Measurements from ENCODE around the gene TMUB1. TPM values are rescaled to one million over a fixed set of nuclear protein-coding genes. Genes with fewer than 3 reads are reported as not detected.
A peak's percentile ranks its signal among the peaks of the same experiment; 100 is the strongest.

TMUB1 gene
- total RNA-seq, 1 experiment from 2014 or later: 32.9 TPM

DNA sequence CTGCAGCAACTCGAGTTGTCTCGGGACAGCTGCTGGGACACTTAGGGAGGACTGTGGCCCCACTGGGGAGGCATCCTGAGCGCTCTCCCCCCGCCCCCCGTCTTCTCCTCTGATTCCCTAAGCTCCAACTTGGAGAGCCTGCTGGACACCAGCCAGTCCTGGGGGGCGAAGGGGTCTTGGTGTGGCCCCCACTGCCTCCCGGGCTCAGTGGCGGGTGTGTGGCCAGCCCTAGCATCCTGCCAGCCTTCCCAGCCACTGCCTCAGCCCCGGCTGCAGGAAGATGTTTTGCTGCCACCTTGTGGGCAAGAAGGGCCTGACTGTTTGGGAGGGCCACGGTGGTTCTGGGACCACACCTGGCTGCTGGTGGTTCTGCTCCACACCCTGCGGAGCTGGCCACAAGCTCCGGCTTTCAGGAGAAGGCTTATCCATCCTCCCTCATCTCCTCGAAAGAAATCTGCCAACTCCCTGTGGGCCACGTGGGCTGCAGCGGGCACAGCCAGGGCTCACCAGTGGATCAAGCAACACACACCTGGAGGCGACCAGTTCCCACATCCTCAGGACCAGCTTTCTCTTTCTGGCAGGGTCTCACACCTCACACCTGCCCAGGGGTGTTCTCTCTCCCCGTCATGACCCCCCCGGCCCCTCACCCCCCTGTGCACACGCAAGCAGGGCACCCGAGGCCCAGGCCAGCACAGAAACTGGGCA lies 27.8 kb upstream of the TMUB1 start:
- DNase-seq: peak; percentile 46
- H3K9me3 ChIP-seq: no peaks in the 10 kb centered on the region
- H3K4me3 ChIP-seq: no peak overlapping the region
- H3K27me3 ChIP-seq: no peaks in the 10 kb centered on the region
- H3K36me3 ChIP-seq: no peaks in the 10 kb centered on the region; the same call in 1 of the 2 replicates

DNA sequence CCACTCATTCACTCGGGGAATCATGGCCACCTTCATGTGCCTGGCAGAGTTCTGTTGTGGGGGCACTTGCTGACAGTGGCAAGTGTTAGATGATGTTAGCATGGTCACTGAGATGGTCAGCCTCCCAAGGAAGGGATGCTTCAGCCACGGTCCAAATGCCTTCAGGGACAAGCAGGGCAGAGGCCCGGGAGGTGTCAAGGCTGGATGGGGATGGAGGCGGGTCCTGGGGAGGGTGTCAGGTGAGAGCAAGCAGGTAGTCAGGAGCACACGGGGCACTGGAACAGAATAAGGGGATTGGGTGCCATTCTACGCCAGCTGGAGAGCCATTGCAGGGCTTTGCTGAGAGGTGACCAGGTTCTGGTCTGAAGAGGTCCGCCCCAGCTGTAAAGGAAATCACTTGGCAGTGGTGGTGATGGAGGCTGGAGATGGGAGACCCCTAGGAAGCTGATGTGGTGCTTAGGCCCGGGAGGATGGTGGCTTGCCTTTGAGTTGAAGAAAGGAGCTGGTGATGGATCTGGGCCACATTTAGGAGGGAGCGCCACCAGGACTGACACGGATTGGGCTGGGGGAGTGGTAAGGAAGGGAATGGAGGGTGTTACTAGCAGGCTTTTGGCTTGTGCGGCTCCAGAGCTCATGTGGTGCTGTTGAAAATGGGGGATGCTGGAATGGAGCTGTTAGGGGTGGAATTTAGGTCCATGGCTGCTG lies 27.1 kb upstream of the TMUB1 start:
- DNase-seq: no peak
- H3K27me3 ChIP-seq: no peaks in the 10 kb centered on the region
- H3K9me3 ChIP-seq: no peaks in the 10 kb centered on the region
- H3K36me3 ChIP-seq: no peaks in the 10 kb centered on the region; the same call in 1 of the 2 replicates
- H3K4me3 ChIP-seq: no peak overlapping the region

GRCh38 chr7:151109094-151110048 lies 26.1 kb upstream of the TMUB1 start:
- no peaks in the 10 kb centered on the region for H3K27me3 ChIP-seq
- no peaks in the 10 kb centered on the region; the same call in 1 of the 2 replicates for H3K36me3 ChIP-seq
- DNase-seq: no peak
- H3K4me3 ChIP-seq: no peak overlapping the region
- no peaks in the 10 kb centered on the region for H3K9me3 ChIP-seq

GRCh38 chr7:151107882-151108281 lies 24.6 kb upstream of the TMUB1 start:
- Histone ChIP-seq H3K4me3 (no peak overlapping the region), H3K36me3 (no peaks in the 10 kb centered on the region), H3K27me3 (no peaks in the 10 kb centered on the region), H3K9me3 (no peaks in the 10 kb centered on the region)
- DNase-seq: no peak

- DNase-seq: peak; percentile 66
- no peaks in the 10 kb centered on the region for H3K36me3 ChIP-seq
- H3K27me3 ChIP-seq: no peaks in the 10 kb centered on the region
- H3K9me3 ChIP-seq: no peaks in the 10 kb centered on the region
- no peak overlapping the region for H3K4me3 ChIP-seq
These were observed 21.3 kb upstream of the TMUB1 start for GRCh38 chr7:151104411-151105235.

DNA sequence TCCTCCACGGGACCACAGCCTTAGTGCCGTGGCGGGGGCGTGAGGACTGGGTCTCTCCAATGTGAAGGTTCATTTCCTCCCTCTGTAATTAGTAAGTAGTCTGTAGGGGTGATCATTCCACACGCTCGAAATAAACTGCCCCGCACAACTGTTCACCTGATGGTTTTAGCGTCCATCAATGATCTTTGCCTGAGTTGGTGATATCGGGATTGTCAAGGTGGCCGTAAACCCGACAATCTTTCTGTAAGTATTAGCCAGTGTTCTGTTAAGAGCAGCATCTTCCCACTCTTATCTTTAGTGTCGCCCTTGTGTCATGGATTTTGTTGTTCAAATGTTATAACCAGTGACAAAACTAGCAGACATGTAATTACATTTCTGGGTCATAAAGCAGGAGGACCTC lies 20.7 kb upstream of the TMUB1 start:
- no peaks in the 10 kb centered on the region for H3K36me3 ChIP-seq
- no peaks in the 10 kb centered on the region for H3K27me3 ChIP-seq
- no peaks in the 10 kb centered on the region for H3K9me3 ChIP-seq
- DNase-seq: no peak
- no peak overlapping the region for H3K4me3 ChIP-seq

GRCh38 chr7:151102991-151103390 lies 19.7 kb upstream of the TMUB1 start:
- Histone ChIP-seq H3K36me3 (no peaks in the 10 kb centered on the region; the same call in 1 of the 2 replicates), H3K4me3 (no peak overlapping the region), H3K9me3 (no peaks in the 10 kb centered on the region), H3K27me3 (no peaks in the 10 kb centered on the region)
- no peak for DNase-seq

DNA sequence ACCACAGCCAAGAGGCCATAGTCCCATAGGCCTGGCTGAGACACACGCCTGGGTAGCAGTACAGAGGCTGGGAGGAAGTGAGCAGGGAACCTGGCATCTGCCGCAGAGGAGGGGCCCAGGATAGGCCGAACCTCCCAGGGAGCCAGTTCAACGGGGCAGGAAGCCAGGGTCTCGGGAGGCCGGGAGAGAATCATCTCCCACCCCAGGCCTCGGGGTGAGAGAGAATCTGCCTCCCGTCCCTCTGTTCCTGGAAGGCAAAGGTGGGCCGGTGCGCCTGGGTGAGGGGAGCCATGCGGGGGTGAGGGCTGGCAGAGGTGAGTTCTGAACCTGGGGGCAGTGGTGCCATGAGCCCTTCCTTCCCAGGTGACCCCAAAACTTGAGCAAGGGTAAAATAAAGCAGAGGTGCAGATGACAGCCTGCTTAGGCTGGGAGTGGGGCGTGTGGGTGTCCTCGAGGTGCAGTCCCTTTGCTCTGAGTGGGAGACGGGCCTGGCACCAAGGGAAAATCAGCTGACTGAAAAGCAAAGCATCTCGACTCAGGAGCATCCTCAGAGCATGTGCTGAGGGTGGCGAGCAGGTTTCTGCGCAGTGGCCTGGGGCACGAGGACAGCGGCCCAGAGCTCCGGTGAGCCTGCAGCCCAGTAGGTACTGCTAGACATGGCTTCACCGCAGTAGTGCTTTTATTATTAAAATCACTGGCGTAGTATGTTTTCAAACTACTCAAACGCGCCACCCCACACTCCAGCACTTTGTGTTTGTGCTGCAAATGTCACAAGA lies 18.5 kb upstream of the TMUB1 start:
- H3K9me3 ChIP-seq: no peaks in the 10 kb centered on the region
- H3K27me3 ChIP-seq: no peaks in the 10 kb centered on the region
- no peaks in the 10 kb centered on the region; the same call in 1 of the 2 replicates for H3K36me3 ChIP-seq
- DNase-seq: no peak
- H3K4me3 ChIP-seq: no peak overlapping the region

DNA sequence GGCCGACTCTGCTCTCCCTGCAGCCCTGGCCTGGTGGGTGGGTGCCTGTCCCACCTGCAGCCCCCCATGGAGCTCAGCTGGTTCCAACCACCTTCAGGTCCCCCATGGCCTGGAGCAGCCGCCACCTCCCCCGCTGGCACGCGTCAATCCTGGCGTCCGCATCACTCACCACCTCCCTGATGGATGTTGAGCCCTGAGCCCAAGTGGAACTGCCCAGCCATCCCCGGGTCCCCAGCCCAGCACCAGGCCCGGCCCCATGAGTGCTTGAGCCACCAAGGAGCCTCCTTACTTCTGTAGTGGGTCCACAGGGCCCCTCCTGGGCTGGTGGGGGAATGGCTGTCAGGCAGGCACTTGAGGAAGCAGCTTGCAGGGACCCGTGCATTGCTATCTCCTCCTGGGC lies 17.6 kb upstream of the TMUB1 start:
- Histone ChIP-seq H3K36me3 (no peaks in the 10 kb centered on the region; the same call in 1 of the 2 replicates), H3K27me3 (no peaks in the 10 kb centered on the region), H3K4me3 (no peak overlapping the region), H3K9me3 (no peaks in the 10 kb centered on the region)
- no peak for DNase-seq

GRCh38 chr7:151099486-151100211 lies 16.4 kb upstream of the TMUB1 start:
- no peaks in the 10 kb centered on the region; the same call in 1 of the 2 replicates for H3K36me3 ChIP-seq
- H3K9me3 ChIP-seq: no peaks in the 10 kb centered on the region
- no peak overlapping the region for H3K4me3 ChIP-seq
- DNase-seq: no peak
- H3K27me3 ChIP-seq: no peaks in the 10 kb centered on the region

DNA sequence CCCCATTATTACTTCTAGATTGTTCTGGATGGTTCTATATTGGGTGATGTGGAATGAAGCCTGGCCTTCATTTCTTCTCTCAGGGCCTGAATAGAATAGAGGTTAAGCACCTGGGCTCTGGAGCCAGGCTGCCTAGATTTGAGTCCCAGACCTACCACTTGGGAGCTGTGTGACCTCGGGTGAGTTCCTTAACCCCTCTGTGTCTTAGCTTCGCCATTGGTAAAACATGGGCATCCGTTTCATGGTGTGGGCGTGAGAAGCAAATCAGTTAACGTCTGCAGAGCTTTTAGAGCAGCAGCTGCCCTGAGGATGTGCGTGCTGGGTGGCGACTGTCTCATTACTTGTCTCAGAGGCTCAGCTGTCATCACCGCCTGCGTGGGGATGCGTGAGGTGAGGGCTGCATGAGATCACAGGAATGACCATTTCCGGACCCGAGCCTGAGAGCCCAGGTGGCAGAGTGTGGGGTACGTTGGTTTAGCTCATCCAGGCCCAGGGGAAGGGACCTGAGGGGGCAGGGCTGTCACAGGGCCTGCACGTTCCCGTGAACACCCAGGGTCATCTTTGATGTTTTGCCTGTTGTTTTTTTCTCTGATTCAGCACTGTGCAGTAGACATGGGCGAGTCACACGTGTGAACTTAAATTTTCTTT lies 12.7 kb upstream of the TMUB1 start:
- H3K27me3 ChIP-seq: no peaks in the 10 kb centered on the region
- H3K36me3 ChIP-seq: no peaks in the 10 kb centered on the region; the same call in 1 of the 2 replicates
- DNase-seq: no peak
- H3K9me3 ChIP-seq: no peaks in the 10 kb centered on the region
- no peak overlapping the region for H3K4me3 ChIP-seq

DNA sequence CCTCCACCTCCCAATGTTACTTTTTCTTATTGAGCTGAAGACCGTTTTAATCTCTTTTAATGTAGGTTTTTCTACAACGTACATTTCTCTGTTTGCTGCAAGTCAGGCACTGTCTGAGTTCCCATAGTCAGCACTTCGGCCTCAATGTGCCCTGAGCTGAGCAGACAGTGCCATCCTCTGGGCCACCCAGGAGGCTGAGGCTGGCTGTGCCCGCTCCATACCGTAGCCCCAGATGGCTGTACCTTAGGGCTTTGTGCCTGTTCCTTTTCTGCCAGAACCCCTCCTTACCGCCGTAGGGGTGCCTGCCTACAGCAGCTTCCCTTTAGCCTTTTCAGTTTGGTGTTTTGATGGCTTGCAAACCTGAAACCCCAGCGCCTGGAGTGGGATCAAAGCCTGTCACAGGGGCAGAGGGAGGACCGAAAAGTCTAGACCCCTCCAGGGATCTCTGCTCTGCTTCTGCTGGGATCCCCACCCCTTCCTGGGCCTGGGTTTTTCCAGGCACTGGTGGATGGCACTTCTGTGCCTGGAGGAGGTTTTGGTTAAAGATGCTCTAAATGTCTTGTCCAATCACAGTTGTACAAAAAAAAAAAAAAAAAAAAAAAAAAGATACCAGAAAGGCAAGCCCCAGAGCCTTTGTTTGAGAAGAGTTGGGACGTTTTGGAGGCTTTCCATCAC lies 12.0 kb upstream of the TMUB1 start:
- no peak for DNase-seq
- no peaks in the 10 kb centered on the region for H3K27me3 ChIP-seq

GRCh38 chr7:151094675-151095074 lies 11.4 kb upstream of the TMUB1 start:
- no peak for DNase-seq
- no peaks in the 10 kb centered on the region for H3K27me3 ChIP-seq
- no peak overlapping the region for H3K4me3 ChIP-seq
- H3K9me3 ChIP-seq: no peaks in the 10 kb centered on the region
- H3K36me3 ChIP-seq: peaks cover under 1% of the 10 kb centered on the region; the same call in 1 of the 2 replicates

More for the DNA sequence above, 12.0 kb upstream of the TMUB1 start:
- no peak overlapping the region for H3K4me3 ChIP-seq
- H3K36me3 ChIP-seq: no peaks in the 10 kb centered on the region; the same call in 1 of the 2 replicates
- H3K9me3 ChIP-seq: no peaks in the 10 kb centered on the region

- Histone ChIP-seq H3K27me3 (no peaks in the 10 kb centered on the region), H3K36me3 (peaks cover 6% of the 10 kb centered on the region), H3K9me3 (no peaks in the 10 kb centered on the region), H3K4me3 (no peak overlapping the region)
- DNase-seq: no peak
These were observed 10.5 kb upstream of the TMUB1 start for GRCh38 chr7:151093748-151094147.
